ENCODE measurements around the gene SND1.

The SND1 gene

DNA sequence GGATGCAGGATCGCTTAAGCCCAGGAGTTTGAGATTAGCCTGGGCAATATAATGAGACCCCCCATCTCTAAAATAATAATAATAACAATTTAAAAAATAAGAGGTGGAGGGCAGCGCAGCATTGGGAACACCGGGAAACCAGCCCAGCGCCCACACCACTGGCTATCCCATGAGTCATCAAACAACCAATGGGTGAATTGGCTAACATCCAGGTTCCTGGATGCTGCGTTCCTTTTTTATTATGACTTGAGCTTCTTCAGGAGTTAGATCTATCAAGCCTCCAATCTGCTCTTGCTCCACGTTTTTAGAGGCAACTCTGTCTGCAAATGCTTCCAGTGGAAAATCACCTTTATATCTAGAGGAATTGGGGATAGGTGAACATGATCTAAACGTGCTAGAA is 389.2 kb downstream of the SND1 start:
- no peak for DNase-seq (ENCODE audit: low spot score)

DNA sequence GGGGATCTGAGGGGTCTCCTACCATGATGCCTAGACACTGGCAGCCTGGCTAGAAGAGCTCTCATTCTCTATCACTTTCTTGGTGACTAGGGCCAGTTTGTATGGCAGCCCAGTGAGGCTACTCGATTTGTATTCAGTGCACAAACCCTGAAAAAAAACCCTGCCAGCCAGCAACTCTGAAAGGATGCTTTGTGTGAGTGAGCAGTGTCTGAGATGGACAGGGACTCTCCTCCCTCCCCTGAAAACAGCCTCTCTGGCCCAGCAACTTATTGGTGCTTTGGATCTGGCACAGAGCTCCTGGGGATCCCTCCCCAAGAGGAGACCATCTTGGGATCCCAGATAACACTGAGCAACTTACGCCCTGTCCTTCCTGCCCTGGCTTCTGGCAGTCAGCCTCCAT is 390.0 kb downstream of the SND1 start:
- DNase-seq (ENCODE audit: low spot score), result no peak

DNA sequence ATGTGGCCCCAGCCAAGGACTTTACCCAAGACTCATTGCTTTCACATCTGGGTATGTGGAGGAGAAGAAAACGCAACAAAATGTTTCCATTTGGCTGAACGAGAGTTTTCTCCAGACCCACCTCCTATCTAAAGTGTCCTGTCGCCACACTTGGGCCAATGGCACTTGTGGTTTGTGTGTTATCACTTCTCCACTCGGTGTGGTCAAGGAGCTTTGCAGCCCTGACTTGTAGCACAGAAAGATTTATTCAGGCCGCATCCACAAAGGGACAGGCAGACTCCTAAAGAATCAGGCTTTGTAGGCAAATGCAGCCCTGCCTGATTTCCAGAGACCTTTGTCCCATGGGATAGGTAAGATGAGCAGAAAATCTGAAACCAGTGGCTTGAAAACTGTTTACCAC is 392.1 kb downstream of the SND1 start:
- DNase-seq (ENCODE audit: low spot score), result no peak

DNA sequence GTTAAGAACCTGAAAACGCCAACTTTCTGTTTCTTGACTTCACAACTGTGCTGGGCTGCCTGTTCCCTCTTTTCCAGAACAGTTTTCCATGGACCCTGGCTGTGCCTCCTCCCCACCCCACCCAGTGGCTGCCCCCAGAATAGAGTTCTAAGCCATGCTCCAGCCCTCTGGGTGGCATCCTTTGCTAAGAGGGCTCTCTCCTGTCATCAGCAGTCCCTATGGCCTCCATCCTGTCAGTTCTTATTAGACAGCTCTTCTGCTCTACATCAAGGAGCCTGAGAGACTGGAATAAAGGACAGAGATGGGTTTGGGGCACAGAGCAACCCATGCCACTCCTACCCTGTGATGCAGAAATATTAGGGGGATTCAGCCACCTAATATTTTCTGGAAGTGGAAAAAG is 393.2 kb downstream of the SND1 start:
- no peak for DNase-seq (ENCODE audit: low spot score)

DNA sequence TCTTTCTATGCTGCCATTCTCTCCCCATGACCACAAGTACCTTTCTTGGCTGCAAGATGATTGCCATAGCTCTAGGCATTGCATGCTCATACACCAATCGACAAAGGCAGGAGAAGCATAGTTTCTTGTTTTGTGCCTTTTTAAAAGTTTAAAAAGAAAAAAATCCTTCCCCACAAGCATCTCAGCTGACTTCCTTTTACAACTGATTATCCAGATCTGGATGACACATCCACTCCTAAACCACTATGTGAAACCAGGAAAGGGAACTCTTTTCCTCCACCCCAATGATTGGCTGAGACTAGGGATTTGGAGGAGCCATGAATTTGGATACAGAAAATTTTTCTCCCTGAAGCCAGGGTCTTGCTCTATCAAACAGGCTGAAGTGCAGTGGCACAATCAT is 393.8 kb downstream of the SND1 start:
- no peak for DNase-seq (ENCODE audit: low spot score)

DNA sequence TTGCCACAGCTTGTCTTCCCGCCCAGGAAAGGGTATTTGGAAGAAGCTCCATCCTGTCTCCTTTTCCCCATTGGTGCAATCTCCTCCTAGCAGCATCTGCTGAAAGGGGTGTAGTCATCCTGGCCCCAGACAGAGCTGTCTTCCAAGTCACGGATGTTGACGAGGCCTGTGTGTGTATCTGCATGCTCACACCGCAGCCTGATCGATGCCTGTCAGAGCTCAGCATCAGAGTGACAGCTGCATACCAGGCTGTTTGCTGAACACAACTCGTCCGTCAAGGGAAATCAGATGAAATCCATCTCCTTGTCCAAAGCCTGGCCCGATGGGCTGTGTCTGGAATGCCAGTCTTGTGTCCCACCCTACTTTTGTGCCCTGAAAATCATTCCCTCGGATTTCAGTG is 400.4 kb downstream of the SND1 start:
- no peak for DNase-seq (ENCODE audit: low spot score)

DNA sequence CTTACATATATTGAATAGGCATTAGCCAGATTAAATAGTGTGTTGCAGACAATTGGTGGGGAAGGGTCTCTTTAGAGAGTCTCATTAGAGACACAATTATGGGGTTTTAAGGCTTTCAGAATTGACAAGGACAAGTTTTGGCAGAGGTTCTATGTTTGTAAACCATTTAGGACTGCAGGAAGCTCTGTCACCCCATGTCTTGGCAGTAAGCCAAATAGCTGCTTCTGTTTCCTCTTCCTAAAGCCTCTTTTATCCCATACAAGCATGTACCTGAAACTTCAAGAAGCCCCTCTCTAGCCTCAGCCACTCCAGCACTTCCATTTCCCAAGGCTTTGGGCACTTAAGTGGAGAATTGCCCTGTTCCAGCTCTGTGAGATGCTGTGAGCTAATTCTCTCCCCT is 401.0 kb downstream of the SND1 start:
- DNase-seq (ENCODE audit: low spot score), result no peak

DNA sequence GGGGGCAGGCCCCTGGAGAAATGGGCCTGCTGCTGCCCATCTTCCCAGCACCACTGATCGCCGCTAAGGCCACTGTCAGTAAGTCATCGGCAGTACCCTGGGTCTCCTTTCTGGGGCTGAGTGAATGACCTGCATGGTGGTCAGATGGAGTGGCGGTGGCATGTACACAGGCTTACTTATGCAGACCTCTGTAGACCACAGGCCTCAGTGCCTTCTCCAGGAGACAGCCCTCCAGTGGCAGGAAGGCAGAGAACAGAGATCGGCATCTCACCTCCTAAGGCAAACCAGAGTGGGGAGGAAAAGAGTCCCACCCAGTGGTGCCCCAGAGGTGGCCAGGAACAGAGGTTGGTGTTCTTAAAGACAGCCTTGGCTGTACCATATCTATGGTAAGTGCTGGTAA is 402.0 kb downstream of the SND1 start:
- DNase-seq (ENCODE audit: low spot score), result no peak

DNA sequence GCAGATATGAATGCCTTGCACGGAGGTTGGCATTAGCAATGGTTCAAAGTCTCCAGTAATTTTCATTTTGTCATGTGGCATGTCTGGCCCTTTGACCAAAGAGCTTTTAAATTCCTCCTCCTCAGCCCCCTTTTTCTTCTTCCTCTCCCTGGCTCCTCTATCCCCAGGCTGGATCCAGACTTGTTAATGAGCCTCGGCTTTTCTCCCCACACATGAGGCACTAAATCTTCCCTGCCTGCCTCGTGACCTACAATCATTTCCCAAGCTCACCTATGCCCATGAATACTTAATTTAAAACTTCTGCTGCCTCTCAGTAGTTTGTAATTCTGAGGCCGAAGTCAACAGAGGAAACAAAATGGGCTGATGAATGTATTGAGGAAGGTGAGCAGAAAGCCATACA is 402.5 kb downstream of the SND1 start:
- DNase-seq (ENCODE audit: low spot score), result no peak

DNA sequence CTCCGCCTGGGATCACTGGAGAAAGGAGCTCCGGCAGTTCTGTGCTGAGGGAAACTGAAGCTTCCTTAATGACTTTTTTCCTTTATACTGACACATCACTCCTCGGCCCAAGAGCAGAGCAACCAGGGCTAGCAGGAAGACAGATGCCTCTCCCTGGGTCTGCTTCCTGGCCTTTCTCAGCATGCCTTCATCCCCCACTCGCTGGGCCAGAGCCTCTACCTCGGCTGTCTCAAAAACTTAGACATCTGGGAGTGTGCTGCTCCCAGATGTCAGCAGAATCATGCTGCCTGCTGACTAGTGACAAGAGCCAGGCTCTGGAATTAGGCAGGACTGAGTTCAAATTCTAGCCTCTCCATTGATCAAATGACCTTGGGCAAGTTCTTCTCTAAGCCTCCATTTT is 403.6 kb downstream of the SND1 start:
- DNase-seq (ENCODE audit: low spot score), result no peak

DNA sequence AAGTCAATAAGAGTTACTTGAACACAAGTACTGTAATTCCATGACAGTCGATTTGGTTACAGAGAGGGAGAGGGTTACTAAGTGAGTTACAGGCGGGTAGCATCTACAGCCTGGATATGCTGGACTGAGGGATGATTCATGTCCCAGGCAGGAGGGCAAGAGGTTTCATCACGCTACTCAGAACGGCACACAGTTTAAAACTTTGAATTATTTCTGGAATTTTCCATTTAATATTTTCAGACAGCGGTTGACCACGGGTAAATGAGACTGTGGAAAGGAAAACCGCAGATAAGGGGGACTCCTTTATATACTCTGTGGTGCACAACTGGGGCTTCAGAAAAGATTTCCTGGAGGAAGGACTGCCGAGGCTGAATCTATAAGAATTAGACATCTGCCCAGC is 404.9 kb downstream of the SND1 start:
- DNase-seq (ENCODE audit: low spot score), result no peak

DNA sequence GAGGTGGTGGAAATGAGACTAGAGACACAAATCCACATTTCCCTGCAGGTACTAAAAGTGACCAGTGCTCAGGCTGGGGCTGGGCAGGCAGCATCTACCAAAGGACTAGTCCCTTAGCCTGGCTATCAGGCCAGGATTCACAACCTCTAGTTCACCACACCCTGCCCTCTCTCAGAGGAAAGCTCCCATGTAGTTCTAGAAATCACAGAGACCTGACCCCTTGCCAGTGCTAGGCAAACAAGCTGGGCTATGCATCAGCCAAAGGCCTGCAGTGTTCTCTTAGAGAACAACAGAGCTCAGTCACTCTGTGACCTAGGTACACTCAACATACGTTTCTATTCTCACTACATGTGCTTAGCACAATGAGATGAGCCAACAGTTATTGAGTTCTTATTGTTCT is 405.9 kb downstream of the SND1 start:
- no peak for DNase-seq (ENCODE audit: low spot score)

DNA sequence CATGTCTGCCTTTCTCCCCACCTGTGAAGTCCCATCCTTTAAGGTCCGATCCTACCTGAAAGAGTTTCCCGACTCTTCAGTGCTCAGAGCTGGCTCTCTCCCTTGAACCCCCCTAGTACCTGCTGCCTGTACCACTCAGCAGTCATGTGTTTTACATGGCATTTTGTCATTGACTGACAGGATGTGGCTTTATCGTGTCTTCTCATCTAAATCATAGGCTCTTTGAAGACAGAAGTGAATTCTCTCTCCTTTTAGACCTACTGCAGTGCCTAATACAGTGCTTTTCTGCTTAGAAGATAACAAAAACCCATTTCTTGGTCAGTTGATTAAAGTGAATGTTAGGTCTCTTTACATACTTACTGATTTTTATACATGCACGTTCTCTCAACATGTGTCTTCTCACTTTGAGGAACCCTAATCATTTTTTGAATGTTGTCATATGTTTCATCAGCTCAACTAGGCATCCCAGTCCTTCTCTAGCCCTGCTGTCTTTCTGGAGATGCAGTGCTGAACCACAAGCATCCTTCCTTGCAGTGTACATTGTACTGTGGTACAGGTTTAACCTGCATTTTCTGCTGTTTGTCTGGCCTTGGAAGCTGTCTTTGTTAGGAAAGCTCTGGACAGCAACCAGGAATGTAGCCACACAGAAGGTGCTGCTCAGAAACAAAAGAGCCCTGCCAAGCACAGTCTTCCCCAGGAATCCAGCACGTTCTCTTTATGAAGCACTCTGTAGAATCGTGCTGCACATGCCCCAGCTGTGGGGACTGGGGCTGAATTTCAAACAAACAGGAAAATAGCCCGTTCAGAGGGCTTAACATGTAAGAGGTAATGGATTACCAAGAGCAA is 407.4 kb downstream of the SND1 start:
- no peak for DNase-seq (ENCODE audit: low spot score)

DNA sequence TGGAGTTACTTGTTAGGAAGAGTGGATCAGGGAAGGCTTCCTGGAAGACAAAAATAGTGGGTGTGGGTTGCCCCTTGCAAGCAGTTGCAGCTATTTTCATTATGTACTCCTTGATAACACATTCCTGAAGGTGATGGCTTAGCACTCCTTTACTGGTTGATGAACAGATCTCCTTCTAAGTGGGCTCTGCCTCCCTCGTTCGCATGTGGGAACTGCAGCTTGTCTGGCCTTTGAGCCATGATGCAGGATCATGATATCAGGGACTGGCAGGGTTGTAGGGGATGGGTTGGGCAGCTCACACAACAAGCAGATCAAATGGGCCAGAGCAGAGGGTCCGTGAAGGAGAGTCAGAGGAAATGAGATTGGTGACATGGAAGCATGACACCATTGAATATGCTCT is 408.0 kb downstream of the SND1 start:
- DNase-seq (ENCODE audit: low spot score), result no peak

DNA sequence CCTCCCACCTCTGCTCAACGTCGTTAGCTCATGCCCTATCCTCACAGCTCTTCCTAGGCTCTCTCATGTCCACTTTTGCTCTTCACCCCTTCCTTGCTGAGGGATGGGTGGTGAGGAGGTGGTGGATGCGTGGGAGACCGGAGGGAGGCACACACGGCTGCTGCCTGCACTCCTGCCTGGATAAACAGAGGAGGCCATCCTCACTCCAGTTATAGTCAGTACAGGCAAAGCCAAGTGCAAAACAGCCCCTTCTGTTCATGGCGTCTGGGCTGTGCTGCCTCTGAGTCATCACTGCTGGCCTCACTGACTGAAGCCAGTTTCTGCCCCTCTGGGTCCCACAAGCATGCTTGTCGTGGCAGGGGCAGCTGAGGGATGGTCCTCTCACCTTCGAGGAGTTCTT is 411.1 kb downstream of the SND1 start:
- DNase-seq (ENCODE audit: low spot score), result no peak

DNA sequence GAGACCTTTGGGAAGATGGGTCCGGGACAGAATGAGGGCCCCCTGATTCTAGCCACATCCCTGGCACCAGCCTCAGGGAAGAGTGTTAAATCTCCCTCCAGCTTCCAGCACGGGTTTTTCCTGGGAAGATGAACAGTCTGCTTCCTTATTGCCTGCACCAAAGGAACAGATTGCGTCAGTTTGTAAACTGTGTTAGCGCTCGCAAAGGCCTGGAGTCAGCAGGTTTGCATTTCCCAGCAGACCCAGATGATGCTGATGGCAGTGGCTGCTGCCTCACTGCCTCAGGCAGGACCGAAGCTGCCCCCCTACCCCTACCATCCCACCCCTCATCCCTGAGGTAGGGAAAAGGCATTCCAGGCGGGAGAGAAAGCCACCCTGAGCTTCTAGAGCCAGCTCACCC is 413.9 kb downstream of the SND1 start:
- DNase-seq (ENCODE audit: low spot score), result no peak

DNA sequence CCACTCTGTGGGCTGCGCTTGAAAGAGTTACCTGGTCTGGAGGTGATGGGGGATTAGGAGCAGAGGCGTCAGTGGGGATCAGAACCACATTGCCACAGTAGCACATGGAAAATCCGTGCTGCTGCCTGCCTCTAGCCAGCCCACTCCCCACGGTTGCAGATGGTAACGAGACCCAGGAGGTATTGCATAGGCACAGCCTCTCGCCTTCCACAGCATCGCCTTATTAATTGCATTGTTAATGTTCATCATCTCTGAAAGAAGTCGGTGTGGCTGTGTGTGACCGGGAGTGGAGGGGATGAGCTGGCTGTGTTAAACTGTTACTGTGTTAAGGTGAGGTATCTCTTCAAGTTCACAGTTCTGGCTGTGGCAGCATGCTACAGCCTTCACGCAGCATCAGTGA is 414.4 kb downstream of the SND1 start:
- no peak for DNase-seq (ENCODE audit: low spot score)

DNA sequence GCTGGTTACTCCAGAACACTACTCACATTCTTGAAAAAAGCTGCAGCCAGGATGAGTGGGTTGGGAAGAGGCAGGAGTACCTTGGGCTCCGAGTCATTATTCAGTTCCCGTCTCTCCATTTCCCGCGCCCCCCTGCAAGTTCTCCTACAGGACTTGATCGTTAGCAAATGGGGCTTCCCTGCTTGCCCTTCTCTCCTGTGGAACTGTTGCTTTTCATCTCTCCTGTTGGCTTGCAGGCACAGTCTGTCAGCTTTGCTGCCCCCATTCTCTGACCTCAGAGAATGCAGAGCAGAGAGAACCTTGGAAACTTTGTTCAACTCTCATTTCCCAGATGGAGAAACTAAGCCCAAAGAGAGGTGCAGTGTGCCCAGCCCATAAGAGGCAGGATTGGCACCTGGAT is 414.9 kb downstream of the SND1 start:
- no peak for DNase-seq (ENCODE audit: low spot score)

DNA sequence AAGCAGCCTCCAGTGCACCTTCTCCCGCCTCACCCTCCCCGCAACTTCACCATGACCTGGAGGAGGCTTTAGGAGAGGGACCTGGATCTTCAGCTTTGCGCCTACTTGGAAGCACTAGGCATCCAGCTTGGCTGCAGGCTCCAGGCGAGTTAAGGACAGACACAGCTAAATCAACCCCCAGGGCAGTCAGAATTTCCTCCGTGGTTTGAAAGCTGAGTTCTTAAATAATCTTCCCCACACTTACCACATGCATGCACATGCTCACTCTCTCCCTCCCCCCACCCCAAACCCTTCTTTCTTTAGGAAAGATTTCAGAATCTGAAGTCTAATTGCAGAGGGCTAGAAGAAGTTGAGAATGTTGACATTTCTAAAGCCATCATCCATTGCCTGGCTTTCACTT is 416.0 kb downstream of the SND1 start:
- no peak for DNase-seq (ENCODE audit: low spot score)

DNA sequence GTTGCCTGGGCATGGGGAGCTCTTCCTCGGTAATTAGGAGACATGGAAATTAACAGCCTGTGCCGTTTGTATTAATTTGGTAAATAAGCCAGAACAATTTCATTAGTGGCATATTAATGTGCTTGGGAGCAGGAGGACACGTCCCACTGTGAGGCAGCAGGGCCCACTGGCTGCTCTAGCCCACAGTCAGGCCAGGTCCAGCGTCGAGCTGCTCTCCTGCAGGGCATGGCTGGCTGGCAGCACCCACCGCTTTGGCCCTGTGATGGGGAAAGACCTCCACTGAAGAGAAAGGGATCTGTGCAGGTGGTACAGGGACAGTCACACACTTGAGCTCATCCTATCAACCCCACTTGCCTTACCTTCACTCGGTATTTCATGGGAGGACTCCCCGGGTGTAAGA is 416.8 kb downstream of the SND1 start:
- DNase-seq (ENCODE audit: low spot score), result no peak

DNA sequence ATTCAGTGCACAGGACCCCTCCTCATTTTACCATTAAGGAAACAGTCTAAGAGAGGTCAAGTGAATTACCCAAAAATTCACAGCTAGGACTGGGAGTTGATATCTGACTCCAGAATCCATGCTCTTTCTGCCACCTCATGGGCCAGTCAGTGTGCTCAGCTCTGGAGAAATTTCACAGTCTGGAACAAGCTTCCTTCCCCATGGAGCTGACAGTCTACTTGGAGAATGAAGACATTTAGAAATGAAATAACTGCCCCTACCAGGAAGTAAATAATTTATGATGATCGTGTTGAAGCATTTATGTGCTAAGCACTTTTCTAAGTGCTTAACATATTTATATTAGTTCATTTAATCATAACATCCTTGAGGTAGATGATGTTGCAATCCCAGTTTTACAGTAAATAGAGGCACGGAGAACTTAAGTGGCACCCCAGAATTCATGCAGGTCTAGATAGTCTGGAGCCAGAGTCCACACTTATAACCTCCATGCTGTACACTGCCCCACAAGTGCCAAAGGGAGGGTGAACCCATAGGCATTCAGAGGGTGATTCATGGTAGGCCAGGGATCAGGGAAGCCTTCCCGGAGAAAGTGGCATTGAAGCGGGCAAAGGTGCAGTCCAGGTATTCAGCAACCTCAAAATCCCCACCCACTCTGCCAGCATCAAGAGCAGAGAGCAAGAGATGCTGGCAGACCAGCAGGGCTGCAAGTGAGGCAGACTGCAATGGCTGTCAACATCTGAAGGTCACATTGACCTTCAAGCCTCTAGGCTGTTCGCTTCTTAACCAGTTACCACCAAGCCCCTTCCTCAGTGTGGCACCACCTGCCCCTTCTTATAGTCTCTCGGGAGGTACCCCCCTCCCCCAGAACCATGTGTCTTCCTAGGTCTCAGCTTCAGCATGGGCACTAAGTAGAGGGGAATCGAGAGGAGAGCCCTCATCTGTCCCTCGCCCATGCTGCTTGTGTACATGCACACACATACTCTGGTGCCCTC is 417.7 kb downstream of the SND1 start:
- DNase-seq (ENCODE audit: low spot score), result no peak

DNA sequence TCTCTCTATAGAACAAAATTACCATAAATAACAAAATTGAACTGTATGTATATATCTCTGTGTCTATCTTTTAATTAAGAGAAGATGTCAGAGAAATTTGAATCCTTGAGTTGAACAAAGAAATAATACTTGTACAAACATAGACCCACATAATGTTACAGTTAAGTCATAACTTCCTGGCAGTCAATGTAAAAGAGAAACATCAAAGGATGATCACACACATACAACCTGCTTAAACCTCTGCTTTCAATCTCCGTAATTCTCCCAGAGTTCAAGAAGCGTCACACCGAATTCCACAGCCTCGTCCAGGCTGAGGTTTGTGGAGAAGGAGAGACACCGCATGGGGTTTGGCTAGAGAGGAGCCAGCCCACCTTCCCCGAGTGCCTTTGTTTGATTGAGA is 419.4 kb downstream of the SND1 start:
- no peak for DNase-seq (ENCODE audit: low spot score)

DNA sequence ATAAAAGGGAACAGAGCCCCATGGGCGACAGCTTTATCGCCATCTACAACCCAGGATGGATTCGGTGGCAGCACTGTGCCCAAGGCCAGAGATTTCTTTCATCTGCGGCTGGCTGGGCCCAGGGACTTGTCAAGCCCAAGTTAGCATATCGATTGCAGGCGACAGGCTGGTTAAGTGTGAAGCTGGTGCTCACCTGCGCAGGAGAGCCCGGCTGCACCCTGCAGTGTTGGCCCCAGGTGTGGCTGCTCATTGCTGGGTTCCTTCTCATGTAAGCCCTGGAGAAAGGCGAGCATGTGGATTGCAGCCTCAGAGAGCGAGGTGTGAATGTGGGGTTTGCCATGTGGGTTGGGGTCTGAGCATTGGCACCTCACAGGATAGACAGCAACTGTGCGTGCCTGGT is 419.8 kb downstream of the SND1 start:
- no peak for DNase-seq (ENCODE audit: low spot score)

Data from left forelimb (tissue), 1 donor.